K562 (cell line): ENCODE data around the gene TMEM121B. TPM values are rescaled to one million over a fixed set of nuclear protein-coding genes. Genes with fewer than 3 reads are reported as not detected.

Experiments used
- ATAC-seq: fragments of 200-7000 bp; cut with Tn5 transposase; 3 replicates; pipeline ENCODE4 v1.9.1; 2020; ENCODE audit warnings: moderate library complexity
- BruUV-seq: library from RNA; stranded (reverse); fragments of 400-500 nt; replicated peaks from 2 replicates; lab custom pipeline; 2021; lab: Mats Ljungman, UMichigan
- CTCF ChIA-PET: fragments of 300-600 bp; formaldehyde crosslinking; extraction: SDS; loops from one replicate; lab custom pipeline; 2021; ENCODE audit warnings: low intra/inter-chr PET ratio; lab: Yijun Ruan, JAX
- POLR2A ChIA-PET: fragments of 300-600, 350-650 bp; sonication (Branson Sonifier 250); formaldehyde crosslinking; extraction: SDS; loops from one replicate; lab custom pipeline; 2021; ENCODE audit warnings: antibody characterized with exemption, inconsistent platforms; lab: Yijun Ruan, JAX
- DNase-seq, 4 experiments: peaks; one replicate each; pipeline versions ENCODE4 v3.0.0 to v3.0.0-alpha.2; 2011 to 2018; ENCODE audit warnings: low spot score in 3 of 4, mixed read lengths in 3 of 4; ENCODE audit errors: extremely low read depth in 1 of 4
- FAIRE-seq: peaks from 2 replicates; lab custom pipeline; 2011; peaks lifted over from hg19 to GRCh38; lab: Jason Lieb, UNC
- H2AFZ ChIP-seq: 2 replicates; pipeline ENCODE4 v1.6.0; 2011; ENCODE audit warnings: low read depth, low read length, control low read depth, inconsistent platforms
- H3K27ac ChIP-seq: fragments of 200-600 bp; 3 replicates; pipeline ENCODE4 v1.8.0; 2011; ENCODE audit warnings: low read depth, mild to moderate bottlenecking, control low read depth, inconsistent platforms, low read length, moderate library complexity, mixed read lengths; ENCODE audit errors: extremely low read depth
- H3K27me3 ChIP-seq, 2 experiments: fragments of 300-600 bp in 1 of 2; 2 replicates in 1 of 2; 3 replicates in 1 of 2; pipeline versions ENCODE4 v1.6.0 to v1.8.0; 2011; ENCODE audit warnings: inconsistent platforms in 2 of 2, low read length in 2 of 2, mild to moderate bottlenecking in 1 of 2, mixed read lengths in 1 of 2, moderate library complexity in 1 of 2; ENCODE audit not compliant: control insufficient read depth in 2 of 2, insufficient read depth in 2 of 2
- H3K36me3 ChIP-seq: fragments of 300-600 bp; 3 replicates; pipeline ENCODE4 v1.8.0; 2011; ENCODE audit warnings: mild to moderate bottlenecking, low read length, inconsistent platforms; ENCODE audit not compliant: control insufficient read depth, insufficient read depth
- H3K4me1 ChIP-seq, 2 experiments: fragments of 200-600 bp in 1 of 2; replicated peaks in 1 of 2; 2 replicates in 1 of 2; 3 replicates in 1 of 2; pipeline versions ENCODE4 v1.5.1 to v1.8.0; 2011; ENCODE audit warnings: inconsistent platforms in 2 of 2, low read length in 2 of 2, mild to moderate bottlenecking in 1 of 2, mixed read lengths in 1 of 2, moderate library complexity in 1 of 2; ENCODE audit not compliant: control insufficient read depth in 2 of 2, insufficient read depth in 2 of 2
- H3K4me2 ChIP-seq: 2 replicates; pipeline ENCODE4 v1.6.1; 2011; ENCODE audit warnings: low read length, control low read depth, inconsistent platforms, mixed read lengths; ENCODE audit not compliant: insufficient read depth
- H3K4me3 ChIP-seq: fragments of 200-600 bp; sonication (generic), shearing (Covaris generic); 2 replicates; pipeline ENCODE4 v1.5.1; 2016; ENCODE audit warnings: control low read depth, inconsistent platforms
- H3K79me2 ChIP-seq: fragments of 200-600 bp; 3 replicates; pipeline ENCODE4 v1.8.0; 2011; ENCODE audit warnings: low read length, inconsistent platforms; ENCODE audit not compliant: control insufficient read depth, insufficient read depth
- H3K9ac ChIP-seq, 2 experiments: 2 replicates each; pipeline versions ENCODE4 v1.6.0 to v1.6.1; 2011; ENCODE audit warnings: low read depth in 2 of 2, low read length in 2 of 2, control low read depth in 1 of 2, inconsistent platforms in 1 of 2, mild to moderate bottlenecking in 1 of 2, mixed read lengths in 1 of 2; ENCODE audit not compliant: insufficient read depth in 1 of 2
- H3K9me1 ChIP-seq: one replicate; pipeline ENCODE4 v1.6.0; 2011; ENCODE audit warnings: inconsistent platforms, mild to moderate bottlenecking, low read length, moderate library complexity; ENCODE audit not compliant: control insufficient read depth, insufficient read depth
- H3K9me3 ChIP-seq: replicated peaks from 2 replicates; pipeline ENCODE4 v1.5.1; 2011; ENCODE audit warnings: low read depth, low read length, inconsistent platforms; ENCODE audit not compliant: control insufficient read depth, insufficient read depth
- H4K20me1 ChIP-seq: replicated peaks from 2 replicates; pipeline ENCODE4 v1.6.1; 2011; ENCODE audit warnings: low read length, inconsistent platforms, mixed read lengths; ENCODE audit not compliant: control insufficient read depth, insufficient read depth
- CBFA2T2 ChIP-seq: fragments of 450-650 bp; conservative IDR thresholded peaks from 2 replicates; pipeline ENCODE4 v1.6.1; 2017; ENCODE audit warnings: mild to moderate bottlenecking
- CBX1 ChIP-seq: sonication (generic); IDR thresholded peaks from 2 replicates; pipeline ENCODE4 v1.6.1; 2016; ENCODE audit warnings: antibody characterized with exemption, low read depth, mild to moderate bottlenecking
- CHAMP1 ChIP-seq: fragments of 450-650 bp; IDR thresholded peaks from 2 replicates; pipeline ENCODE4 v1.6.1; 2016; ENCODE audit warnings: mild to moderate bottlenecking
- CSDE1 ChIP-seq, 2 experiments: fragments of 450-650 bp; IDR thresholded peaks; 2 replicates each; pipeline ENCODE4 v1.6.1; 2016; ENCODE audit warnings: mild to moderate bottlenecking in 1 of 2
- HNRNPH1 ChIP-seq: fragments of 200-400 bp; formaldehyde crosslinking; optimal IDR thresholded peaks from 2 replicates; pipeline ENCODE3; 2017; ENCODE audit warnings: low read depth, mild to moderate bottlenecking, low read length, moderate library complexity
- ILF3 ChIP-seq: fragments of 450-650 bp; IDR thresholded peaks from 2 replicates; pipeline ENCODE4 v1.6.1; 2018; ENCODE audit warnings: antibody characterized with exemption, mild to moderate bottlenecking, moderate library complexity, borderline replicate concordance
- MTA1 ChIP-seq: fragments of 450-650 bp; IDR thresholded peaks from 2 replicates; pipeline ENCODE4 v1.6.1; 2017; ENCODE audit warnings: borderline replicate concordance
- NBN ChIP-seq: fragments of 450-650 bp; IDR thresholded peaks from 2 replicates; pipeline ENCODE4 v1.6.1; 2016; ENCODE audit warnings: low read depth, mild to moderate bottlenecking
- NCOA6 ChIP-seq: fragments of 450-650 bp; IDR thresholded peaks from 2 replicates; pipeline ENCODE4 v1.6.1; 2017; ENCODE audit warnings: mild to moderate bottlenecking
- PHF21A ChIP-seq: fragments of 450-650 bp; IDR thresholded peaks from 2 replicates; pipeline ENCODE4 v1.6.1; 2017; ENCODE audit warnings: low read depth, borderline replicate concordance
- TGIF2 ChIP-seq: sonication (generic); formaldehyde crosslinking; IDR thresholded peaks from 2 replicates; pipeline ENCODE4 v1.8.1; 2022; ENCODE audit warnings: mild to moderate bottlenecking, missing genetic modification reagents, moderate library complexity
- WGBS: fragments of 100-300 bp; shearing (Covaris generic); methylation state at CpG from one replicate; pipeline ENCODE4 v1.1.6; 2016; ENCODE audit warnings: low coverage, mixed read lengths; ENCODE audit not compliant: insufficient coverage; ENCODE audit errors: missing lambda C conversion rate; 5-methylcytosine and 5-hydroxymethylcytosine counted together
- in situ Hi-C: fragments of 300-500 bp; cut with MboI; formaldehyde crosslinking; loops from 4 replicates; pipeline ENCODE4 v1.15.0; 2018; ENCODE audit warnings: inconsistent platforms, mixed read lengths
- intact Hi-C: fragments of 100-400 bp; cut with micrococcal nuclease; formaldehyde crosslinking; loops from 2 replicates; pipeline ENCODE4 v1.14.2; 2022
- polyA plus RNA-seq, 8 experiments: library from polyadenylated mRNA; depleted of rRNA in 4 of 8; stranded (reverse) in 5 of 8; unstranded in 3 of 8; fragments of >200 nt; fragmentation: Nextera tagmentation in 2 of 8; fragmentation: Illumina TruSeq in 1 of 8; extraction: Ambion mirVana in 2 of 8; extraction: Trizol in 1 of 8; gene quantifications; 2 replicates each; pipeline versions ENCODE4 v1.2.1 to v1.2.3, GENCODE V29; 2011 to 2014; ENCODE audit warnings: inconsistent platforms in 1 of 8, missing spikeins in 1 of 8
- total RNA-seq, 7 experiments: library from RNA; depleted of rRNA in 6 of 7; stranded (reverse); fragments of >200 nt in 6 of 7; fragmentation: Illumina TruSeq in 2 of 7; extraction: Trizol in 2 of 7; gene quantifications; 2 replicates each; pipeline versions ENCODE4 v1.2.1 to v1.2.3, GENCODE V29; 2011 to 2021; ENCODE audit warnings: low replicate concordance in 1 of 7
- TF ChIP-seq, protein P1 (sequence below): fragments of 250-450 bp; sonication (Bioruptor Pico); IDR thresholded peaks from 2 replicates; pipeline ENCODE4 v1.8.0; 2022; ENCODE audit warnings: moderate library complexity, mild to moderate bottlenecking, inconsistent platforms

The TMEM121B gene
- total and polyA plus RNA-seq, 9 of the 15 experiments (the other 6 are each of a cell fraction or from before 2014, with no cell fraction given) = 0.03 to 0.07 (median 0.03) TPM; not detected in 6

- no peak for TF ChIP-seq CBX1
- TF ChIP-seq MTA1 = no peak
- TF ChIP-seq TGIF2 (CRISPR knock-in tag) = no peak
- BruUV-seq = no TSS peak
- H3K4me3 ChIP-seq = no peak overlapping the region
- intact Hi-C loops = loop anchor here (5.0 kb wide), 1 partner anchor 385 kb away; no protein-coding TSS in a partner anchor
- no peak overlapping the region for H3K27ac ChIP-seq
- no peaks in the 10 kb centered on the region for H3K79me2 ChIP-seq
- H3K9ac ChIP-seq = no peak overlapping the region
- POLR2A ChIA-PET = interaction anchor here (0.7 to 1.0 kb wide), 2 partner anchors 11 to 20 kb away, joined by 3 to 4 read pairs; no protein-coding TSS in a partner anchor
- FAIRE-seq (no peak), ATAC-seq (no peak), DNase-seq (no peak)
- H2AFZ ChIP-seq = no peak overlapping the region
- no peak overlapping the region for H3K4me2 ChIP-seq
- H3K36me3 ChIP-seq = no peaks in the 10 kb centered on the region
- H4K20me1 ChIP-seq = peaks cover 17% of the 10 kb centered on the region
- in situ Hi-C loops = no loop called here
- CTCF ChIA-PET = no interaction called here
- H3K4me1 ChIP-seq = peaks cover 0 to 25% of the 10 kb centered on the region in 2 experiments; a peak in 2 of 5 replicates
- H3K9me1 ChIP-seq = no peaks in the 10 kb centered on the region
- WGBS = 0% methylated on average over 3 of the region's 3 CpGs
- H3K9me3 ChIP-seq = no peaks in the 10 kb centered on the region
- peaks cover 37 to 77% of the 10 kb centered on the region in 2 experiments for H3K27me3 ChIP-seq
Measured at GRCh38 chr22:17117400-17117799, 3.8 kb downstream of the TMEM121B start.

DNA sequence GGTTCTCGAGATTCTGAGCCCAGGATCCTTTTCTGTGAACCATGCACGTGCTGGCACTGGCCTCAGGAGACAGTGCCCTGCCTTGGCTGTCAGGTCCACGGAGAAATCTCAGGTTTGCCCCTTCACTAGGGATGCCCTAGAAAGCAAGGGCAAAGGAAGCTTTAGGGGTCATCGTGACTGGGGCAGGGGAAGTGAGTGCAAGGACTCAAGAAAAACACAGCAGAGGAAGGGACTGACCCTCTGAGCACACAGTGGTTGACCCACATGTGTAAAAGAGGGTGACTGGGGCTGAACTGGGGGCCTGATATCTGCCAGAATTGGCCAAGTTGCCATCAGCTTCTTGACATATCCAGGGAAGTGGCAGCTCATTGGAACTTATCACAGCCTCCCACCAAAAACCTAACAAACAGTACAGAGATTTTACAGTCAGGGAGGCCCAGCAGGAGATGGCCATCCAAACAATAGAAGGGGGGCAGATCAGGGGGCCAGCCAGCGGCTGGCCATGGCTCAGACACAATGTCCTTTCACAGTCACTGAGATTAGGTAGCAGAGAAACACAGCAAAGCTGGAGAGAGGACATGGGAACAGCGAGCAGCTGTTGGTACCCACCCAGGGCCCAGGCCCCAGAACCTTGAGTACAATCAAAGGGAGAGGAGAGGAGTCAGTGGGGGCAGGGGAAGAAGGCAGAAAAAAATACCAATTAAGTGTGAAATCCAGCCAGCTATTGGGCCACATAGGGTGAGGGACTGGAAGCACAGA is 4.4 kb downstream of the TMEM121B start:
- WGBS = under 1% methylated on average over 6 of the region's 6 CpGs
- Histone ChIP-seq H3K9me3 (no peaks in the 10 kb centered on the region), H3K79me2 (no peaks in the 10 kb centered on the region), H3K4me2 (no peak overlapping the region), H3K36me3 (no peaks in the 10 kb centered on the region), H4K20me1 (peaks cover 12% of the 10 kb centered on the region), H2AFZ (no peak overlapping the region), H3K9ac (no peak overlapping the region), H3K4me1 (peaks cover 0 to 25% of the 10 kb centered on the region in 2 experiments; a peak in 2 of 5 replicates), H3K27ac (no peak overlapping the region), H3K9me1 (no peaks in the 10 kb centered on the region), H3K27me3 (peaks cover 30 to 71% of the 10 kb centered on the region in 2 experiments), H3K4me3 (no peak overlapping the region)
- intact Hi-C loops (loop anchor here (5.0 kb wide), 1 partner anchor 386 kb away; no protein-coding TSS in a partner anchor), in situ Hi-C loops (no loop called here)
- DNase-seq (no peak), ATAC-seq (no peak), FAIRE-seq (no peak)
- ChIA-PET CTCF (no interaction called here), POLR2A (interaction anchor here (0.7 to 1.0 kb wide), 2 partner anchors 11 to 19 kb away, joined by 3 to 4 read pairs; no protein-coding TSS in a partner anchor)
- no TSS peak for BruUV-seq
- TF ChIP-seq CBFA2T2 (no peak), NCOA6 (no peak), ILF3 (no peak), NBN (no peak), PHF21A (no peak), CHAMP1 (no peak), CSDE1 (IDR thresholded peaks at IDR 0.05) (no peak), HNRNPH1 (no peak)
- TF ChIP-seq, protein P1, sequence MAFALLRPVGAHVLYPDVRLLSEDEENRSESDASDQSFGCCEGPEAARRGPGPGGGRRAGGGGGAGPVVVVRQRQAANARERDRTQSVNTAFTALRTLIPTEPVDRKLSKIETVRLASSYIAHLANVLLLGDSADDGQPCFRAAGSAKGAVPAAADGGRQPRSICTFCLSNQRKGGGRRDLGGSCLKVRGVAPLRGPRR (CRISPR knock-in tag) = no peak
